Stimulated activated CD8-positive, alpha-beta memory T cell treated with anti-CD3 and anti-CD28 coated beads, Interleukin-15, amount 100 ng/mL, for 1 hour (primary cell): Measurements from ENCODE around the gene ENPP7.

ENCODE experiments used
- DNase-seq: peaks from one replicate; pipeline ENCODE4 v3.0.0-alpha.2; 2020; ENCODE audit warnings: low read depth

The ENPP7 gene

DNA sequence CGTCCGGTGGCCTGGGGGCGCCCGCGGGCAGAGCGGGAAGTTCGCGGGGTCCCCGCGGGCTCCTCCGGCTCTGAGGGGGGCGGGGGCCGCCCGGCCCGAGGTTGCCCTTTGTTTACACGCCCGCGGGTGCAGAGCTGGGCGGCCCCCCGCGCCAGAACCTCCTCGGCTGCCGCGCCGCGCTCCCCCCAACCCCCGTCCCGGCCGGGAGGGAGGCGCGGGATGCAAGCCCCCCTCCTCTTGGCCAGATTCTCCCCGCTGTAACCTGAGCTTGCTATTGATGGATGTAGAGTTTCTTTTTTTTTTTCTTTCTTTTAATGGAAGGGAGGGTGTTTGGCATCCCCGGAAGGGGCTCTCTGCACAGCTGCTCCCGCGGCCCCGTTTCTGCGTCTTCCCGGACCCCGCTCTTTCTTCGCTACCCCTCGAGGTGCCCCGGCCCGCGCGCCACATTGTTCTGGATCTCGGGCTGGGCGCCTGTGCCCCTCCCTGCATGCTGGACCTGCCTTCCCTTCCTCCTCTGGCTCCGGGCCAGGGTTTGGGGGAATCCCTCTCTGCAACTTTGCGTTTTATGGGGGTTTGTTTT, 47.9 kb downstream of the ENPP7 start:
- DNase-seq, result no peak

DNA sequence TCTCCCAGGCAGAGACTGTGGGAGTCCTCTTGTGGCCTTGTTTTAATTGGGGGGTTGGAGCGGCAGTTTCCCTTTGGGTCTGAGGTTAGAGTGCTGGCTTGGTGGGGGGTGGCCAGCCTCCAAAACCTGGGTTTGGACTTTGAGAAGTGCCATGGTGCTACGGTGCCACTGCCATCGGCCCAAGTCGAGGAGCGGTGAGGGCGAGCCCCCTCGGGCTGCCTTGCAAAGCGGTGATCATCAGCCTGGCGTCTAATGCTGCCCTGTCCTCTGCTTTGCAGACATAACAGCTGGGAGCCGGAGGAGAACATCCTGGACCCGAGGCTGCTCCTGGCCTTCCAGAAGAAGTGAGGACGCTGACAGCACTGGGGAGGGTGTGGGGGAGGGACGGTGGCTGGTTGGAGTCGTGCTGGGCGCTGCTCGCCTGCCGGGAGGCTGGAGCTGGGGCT, 48.4 kb downstream of the ENPP7 start:
- DNase-seq, result no peak

DNA sequence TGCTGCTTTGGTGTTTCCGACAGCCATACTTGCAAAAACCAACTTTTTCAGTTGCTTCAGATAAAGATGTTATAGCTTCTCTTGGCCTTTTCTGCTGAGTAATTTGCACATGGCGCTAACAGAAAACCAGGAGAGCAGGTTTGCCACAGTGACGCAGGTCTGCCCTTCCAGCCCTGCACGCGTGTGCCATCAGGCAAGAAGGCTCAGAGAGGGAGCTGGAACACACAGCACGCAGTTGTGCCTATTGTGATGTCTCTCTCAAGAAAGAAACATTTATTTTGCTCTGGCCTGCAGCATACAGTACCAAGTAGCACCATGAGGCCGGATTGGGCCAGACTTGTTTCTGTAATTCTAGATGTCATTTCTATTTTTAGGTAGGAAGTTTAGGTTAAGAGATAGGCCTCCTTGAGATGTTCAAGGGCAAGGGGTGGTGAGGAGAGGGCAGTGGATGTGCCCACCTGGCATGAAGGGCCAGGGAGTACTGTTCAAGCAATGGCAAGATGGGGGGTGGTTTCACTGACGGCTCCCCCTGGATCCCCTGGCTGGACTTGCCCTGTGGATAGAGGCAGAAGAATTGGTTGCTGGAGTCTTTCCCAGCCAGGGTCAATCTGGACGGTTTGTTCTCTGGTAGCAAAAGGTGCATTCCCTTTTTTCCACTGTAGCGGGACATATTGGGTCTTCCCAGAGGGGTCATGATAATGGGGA, 49.1 kb downstream of the ENPP7 start:
- no peak for DNase-seq

DNA sequence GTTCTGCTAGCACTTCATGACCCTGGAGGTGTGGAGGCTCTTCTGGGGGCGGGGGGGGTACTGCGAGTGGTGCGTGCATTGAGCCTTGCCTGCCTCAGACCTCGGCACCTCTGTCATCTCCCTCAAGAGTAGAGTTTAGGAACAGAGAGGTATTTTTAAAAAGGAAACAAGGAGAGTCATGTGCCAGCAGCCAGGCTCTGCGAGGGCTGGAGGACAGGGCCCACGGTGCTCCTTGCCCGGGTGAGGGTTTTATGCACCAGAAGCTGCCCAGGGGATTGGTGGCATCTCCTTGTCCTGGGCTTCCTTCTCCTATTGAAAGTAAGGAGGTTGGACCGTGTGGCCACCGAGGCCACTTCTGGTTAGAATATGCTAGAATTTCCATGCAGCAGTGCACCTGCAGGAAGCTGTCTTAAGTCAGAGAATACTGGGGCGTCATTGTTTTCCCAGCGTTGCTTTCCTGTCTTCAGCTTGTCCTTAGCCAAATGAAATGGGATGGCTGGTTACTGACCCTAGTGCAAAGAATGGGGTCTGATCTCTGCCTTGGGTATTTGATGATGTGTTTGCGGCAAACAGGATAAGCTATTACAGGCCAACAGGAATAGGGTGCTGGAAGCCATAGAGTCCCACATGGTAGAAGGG, 50.4 kb downstream of the ENPP7 start:
- no peak for DNase-seq

DNA sequence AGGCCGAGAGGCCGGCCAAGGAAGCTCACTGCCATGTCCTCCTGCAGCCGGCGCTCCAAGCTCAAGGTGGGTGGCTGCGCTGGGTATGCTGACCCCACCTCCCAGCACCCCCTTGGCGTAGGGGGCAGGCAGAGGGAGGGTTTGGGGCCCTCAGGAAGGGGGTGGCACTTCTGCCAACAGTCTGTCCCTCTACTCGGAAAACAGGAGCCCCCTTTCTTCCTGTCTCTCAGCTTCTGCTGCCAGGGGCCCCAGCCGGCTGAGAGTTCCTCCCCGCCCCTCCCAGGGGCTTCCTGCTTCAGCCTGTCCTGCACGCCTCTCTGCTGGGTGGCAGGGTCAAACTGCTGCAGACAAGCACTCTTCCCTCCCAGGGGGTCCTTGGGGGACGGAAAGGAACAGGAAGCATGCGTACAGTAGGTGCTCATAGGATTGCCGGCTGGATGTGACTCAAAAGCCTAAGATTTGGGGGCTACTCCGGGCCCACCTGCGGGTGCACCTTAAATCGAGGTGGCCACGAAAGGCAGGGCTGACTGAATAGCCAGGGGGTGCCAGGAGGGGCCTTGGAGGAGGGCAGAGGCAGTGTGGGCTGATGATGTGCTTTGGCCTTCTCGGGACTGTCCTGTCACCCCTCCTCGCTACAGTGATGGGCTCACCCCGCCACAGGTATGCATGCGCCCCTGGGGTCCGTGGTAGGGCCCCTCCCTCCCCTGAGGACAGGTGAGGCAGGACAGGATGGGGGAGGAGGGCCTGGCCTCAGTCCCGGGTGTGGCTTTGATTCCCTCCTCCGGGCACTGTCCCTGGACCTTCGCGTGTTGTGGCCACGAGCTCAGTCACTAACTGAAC, 51.2 kb downstream of the ENPP7 start:
- no peak for DNase-seq

DNA sequence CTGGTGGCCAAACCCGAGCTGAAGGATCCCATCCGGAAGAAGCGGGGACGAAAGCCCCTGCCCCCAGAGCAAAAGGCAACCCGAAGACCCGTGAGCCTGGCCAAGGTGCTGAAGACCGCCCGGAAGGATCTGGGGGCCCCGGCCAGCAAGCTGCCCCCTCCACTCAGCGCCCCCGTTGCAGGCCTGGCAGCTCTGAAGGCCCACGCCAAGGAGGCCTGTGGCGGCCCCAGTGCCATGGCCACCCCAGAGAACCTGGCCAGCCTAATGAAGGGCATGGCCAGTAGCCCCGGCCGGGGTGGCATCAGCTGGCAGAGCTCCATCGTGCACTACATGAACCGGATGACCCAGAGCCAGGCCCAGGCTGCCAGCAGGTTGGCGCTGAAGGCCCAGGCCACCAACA, 53.1 kb downstream of the ENPP7 start:
- DNase-seq, result no peak

DNA sequence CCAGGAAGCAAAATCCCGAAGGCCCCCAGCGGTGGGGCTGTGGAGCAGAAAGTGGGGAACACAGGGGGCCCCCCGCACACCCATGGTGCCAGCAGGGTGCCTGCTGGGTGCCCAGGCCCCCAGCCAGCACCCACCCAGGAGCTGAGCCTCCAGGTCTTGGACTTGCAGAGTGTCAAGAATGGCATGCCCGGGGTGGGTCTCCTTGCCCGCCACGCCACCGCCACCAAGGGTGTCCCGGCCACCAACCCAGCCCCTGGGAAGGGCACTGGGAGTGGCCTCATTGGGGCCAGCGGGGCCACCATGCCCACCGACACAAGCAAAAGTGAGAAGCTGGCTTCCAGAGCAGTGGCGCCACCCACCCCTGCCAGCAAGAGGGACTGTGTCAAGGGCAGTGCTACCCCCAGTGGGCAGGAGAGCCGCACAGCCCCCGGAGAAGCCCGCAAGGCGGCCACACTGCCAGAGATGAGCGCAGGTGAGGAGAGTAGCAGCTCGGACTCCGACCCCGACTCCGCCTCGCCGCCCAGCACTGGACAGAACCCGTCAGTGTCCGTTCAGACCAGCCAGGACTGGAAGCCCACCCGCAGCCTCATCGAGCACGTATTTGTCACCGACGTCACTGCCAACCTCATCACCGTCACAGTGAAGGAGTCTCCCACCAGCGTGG, 53.7 kb downstream of the ENPP7 start:
- DNase-seq, result no peak

DNA sequence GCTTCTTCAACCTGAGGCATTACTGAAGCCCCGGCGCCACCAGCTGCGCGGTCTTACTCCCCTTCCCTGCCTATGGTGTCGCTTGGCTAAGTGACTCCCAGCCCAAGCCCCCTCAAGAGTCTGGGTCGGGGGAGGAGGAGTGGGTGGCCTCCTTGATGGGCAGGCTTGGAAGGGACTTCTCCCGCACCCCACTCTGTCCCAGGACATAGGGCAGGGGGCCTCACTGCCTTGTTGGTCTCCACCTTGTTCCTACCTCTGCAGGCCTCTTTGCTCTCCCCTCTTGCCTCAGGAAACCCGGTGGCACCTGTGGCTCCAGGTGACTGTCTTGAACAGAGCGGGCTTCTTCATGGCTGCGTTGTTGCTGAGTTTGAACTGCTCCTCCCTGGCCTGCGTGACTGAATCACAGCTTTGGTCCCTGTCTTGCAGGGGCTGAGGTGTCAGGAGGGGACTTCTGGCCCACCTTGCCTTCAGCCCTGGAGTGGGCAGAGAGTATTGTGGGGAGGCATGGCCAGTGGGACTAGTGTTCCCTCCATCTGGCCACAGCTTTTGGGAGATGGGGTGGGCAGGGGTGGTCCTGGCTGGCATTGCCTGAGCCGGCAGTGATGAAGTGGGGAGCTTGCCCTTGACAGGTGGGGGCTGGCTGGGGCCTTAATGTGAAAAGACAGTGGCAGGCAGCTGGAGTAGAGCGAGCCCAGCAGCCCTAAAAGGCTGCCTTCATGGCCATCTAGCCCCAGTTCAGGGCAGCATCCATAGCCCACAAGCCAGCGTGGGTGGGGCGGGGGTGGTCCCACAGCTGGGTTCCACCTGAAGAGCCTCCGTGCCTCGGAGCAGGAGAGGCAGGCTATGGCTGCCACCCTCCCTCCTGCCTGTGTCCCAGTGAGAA, 54.5 kb downstream of the ENPP7 start:
- DNase-seq, result no peak

DNA sequence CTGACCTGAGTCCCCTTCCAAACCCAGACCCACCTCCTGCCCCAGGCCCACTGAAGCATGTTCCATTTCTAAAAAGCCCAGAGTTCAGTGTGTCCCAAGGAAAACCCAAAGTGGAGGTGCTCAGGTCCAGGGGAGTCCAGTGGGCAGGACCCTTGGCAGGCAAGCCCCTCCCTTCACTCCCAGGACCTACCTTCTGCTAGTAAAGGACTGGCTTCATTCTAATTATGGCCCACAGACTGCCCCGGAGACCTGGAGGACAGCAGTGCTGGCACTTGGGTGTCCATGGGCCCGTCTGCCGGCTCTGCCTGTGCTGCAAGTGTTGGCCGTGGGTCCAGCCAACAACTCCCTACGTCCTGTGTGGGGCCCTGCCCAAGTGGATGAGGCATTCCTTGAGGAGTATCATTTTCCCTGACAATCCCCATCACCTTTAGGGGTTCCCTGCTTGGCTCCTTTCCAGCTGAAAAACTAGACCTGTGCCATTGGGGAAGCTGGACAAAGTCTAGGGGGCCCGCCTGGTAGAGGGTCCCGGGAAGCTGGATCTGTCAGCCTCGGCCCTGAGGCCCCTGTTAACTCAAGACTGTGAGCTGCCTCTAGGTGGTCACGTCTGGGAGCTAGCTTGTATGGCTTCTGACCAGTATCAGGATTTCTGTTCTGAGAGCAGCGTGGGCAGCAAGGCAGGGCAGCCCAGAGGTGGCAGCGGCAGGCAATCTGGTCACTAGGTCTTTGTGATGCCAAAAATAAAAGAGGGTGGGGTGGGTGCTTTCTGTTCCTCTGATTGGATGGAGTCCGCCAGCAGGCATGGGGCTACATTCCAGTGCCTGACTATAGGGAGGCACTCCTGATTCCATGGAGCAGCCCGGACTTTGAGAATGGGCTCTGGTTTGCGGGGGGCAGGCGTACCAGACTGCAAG, 55.4 kb downstream of the ENPP7 start:
- no peak for DNase-seq

DNA sequence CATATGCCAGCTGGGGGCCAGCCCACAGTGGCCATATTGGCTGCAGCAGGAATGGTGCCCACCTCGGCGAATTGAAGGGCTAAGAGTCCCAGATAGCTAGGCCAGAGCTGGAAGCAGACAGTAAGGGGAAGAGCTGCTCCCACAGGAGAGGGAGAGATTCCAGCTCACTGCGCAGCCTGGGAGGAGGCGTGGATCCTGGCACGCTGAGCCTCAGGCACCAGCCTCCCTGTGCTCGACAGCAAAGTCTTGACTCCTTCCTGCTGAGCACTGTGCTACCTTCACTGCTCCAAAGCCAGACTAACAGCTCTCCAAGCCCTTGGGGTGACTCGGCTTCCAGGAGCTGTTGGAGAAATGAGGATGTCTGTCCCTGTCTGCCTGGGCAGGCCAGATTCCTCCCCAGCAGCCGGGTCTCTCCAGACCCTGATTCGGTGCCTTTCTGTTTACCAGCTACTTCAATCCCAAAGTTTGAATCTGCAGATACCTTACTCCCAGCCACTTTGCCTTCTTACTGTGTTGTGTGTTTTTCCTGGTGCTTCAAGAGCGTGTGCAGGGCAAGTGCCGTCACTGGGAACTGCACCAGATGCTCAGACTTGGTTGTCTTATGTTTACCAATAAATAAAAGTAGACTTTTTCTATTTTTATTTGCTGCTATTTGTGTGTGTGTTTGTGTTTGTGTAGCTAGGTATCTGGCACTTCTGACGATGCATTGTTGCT, 56.3 kb downstream of the ENPP7 start:
- no peak for DNase-seq

DNA sequence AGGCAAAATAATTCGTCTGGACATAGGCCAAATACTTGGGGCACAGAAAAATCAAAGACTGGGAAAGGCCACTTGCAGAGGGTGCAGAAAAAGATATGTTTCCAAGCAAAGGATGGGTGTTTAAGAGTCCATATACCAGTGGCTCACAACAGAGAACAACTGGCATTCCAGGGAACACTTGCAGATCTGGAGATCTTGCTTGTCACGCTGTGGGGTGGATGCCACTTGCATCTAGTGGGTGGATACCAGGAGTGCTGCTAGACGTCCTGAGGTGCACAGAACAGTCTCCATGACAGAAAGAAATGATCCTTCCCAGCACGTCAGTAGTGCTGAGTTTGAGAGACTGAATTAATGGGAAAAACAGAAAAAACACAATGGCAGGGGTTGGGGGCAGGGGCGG, 57.7 kb downstream of the ENPP7 start:
- DNase-seq, result no peak

DNA sequence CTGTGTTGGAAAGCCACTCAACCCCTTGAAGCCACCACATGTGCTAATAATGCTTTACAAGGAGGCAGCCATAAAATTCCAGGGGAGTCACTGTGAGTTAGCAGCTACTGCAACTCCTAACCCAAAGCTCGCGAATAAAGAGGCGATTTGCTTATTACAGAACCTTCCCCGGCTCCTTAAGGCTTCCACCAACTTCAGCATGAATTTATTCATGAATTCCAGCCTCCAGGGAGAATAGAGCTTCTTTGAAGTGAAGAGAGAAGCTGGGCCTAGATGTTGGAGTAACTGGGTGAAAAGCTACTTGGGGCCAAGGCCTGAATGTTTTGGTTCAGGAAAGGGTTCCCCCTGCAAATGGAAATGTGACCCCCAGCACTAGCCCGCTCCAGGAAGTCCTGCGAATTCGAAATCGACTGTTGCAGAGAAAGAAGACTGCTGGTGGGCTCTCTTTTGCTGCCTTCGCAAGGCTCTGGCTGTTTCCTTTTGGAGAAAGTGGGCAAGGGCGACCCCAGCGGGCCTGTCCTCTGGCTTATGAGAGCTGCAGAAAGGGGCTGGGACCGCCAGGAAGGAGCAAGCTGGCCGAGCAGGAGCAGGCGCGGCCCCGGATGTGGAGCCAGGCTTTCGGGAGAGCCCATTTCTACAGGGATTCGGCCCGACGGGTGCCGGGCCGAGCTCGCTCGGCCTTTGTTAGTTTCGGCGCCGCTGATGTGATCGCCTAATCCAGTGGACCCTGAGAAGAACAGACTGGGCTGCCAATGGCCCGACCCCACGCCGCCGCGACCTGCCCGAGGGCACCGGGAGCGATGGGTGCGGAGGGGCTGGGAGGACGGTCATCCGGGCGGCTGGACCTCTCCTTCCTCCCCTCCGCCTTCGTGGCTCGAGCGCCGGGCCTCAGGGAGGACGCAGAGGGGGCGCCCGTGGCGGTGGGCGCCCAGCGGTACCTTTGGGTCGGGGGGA, 58.5 kb downstream of the ENPP7 start:
- no peak for DNase-seq

DNA sequence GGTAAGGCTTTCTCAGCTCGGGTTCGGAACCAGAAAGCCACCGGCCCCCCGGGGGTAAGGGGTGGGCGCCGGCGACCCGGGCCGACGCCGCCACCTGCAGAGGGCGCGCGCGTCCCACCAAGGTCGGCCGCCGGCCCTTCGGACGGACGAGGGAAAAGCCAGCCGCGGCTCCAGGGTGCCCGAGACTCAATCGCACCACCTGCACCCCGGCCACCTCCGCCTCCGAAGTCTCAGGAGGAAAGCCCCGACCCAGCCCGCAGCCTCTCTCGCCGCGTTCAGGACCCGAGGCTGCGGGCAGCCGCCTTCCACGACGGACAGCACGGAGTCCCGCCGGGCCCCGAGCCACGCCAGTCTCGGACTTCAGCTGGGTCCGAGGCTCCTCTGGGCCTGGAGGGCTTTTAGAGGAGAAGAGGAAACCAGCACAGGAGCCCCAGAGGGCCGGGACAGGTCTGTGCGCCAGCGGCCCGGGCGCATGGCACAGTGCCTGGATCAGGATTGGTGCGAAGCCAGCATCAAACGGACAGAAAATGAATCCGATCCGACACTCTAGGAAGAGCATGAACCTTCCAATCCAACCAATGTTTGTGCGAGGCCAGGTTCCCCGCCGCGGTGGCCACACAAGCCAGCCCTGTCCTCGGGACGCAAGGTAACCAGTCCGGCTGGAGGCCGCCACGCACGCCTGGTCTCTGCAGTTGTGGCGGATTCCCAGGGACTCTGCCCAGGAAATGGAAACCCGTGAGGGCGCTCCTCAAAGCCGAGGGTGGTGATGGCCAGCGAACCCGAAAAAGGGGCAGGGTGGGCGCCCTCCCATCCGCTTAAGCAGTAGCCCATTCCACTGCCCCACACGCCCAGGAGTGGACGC, 59.4 kb downstream of the ENPP7 start:
- no peak for DNase-seq

DNA sequence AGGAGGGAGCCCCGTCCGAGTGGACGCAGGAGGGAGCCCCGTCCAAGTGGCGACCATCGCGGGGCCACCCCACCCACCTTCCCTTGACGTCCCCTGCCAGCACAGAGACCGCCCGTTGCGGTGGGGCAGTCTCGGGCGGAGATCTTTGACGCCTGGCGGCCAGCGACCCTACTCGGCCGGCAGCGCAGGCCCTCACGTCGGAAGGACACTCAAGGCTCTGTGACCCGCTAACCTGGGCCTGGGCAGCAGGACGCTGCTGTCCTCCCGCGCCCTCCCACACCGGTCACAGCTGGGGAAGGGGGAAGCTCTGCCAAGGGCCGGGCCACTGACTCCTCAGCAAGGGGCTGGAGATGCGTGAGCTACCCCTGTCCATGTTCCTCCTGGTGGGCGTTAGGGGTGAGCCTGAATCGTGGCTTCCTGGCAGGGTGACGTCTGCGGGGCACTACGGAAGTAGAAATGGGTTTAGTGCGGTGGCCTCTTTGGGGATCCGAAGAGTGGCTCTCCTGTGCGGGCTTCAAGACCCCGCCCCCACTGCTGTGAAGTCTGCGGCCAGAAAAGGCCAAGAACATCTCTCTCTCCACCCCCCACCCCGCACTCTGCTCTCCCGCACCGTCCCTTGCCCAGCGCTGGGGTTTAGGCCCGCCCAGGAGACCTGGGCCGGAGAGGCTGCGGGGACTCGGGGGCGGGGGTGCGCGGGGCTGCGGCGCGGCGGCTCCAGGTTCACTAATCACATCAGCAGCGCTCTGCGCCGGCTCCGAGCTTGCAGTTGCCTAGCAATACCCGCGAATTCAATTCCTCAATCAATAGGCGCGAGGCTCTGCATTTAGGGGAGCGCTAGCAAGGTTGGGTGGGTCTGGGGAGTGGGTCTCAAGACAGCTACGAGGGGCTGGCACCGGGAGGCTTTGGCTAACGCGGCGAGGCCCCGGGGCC, 60.3 kb downstream of the ENPP7 start:
- no peak for DNase-seq

DNA sequence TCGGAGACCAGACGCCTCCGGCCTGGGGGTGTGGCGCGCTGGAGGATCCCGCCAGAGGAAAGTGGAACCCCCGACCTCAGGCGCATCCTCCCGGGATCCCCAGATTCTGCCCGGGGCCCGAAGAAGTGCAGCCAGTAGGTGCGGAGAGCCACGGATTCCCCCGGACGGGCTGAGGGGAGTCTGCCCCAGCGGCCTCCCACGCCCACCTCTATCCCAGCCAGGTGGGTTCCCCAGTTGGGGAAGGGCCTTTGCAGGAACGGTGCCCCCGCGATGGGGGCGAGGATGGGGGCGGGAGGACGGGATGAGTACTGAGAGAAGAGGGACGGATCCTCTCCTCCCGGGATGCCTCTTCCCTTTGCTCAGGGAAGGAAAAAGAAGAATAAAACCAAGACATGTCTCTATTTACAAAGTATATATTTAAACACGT, 61.0 kb downstream of the ENPP7 start:
- DNase-seq, result no peak
